OCI-LY1 (cell line): ENCODE measurements around the gene CCNH.

ENCODE experiments used
- H2AFZ ChIP-seq: fragments of 200-600 bp; sonication (generic), shearing (Covaris generic); 2 replicates; pipeline ENCODE4 v1.6.0; 2014; ENCODE audit warnings: antibody characterized with exemption, mild to moderate bottlenecking, low read length
- H3F3A ChIP-seq: fragments of 200-600 bp; sonication (generic), shearing (Covaris generic); 2 replicates; pipeline ENCODE4 v1.6.0; 2014; ENCODE audit warnings: mild to moderate bottlenecking, antibody characterized with exemption, low read length, moderate library complexity; ENCODE audit not compliant: insufficient read depth
- H3K27ac ChIP-seq: fragments of 200-600 bp; sonication (generic); 2 replicates; pipeline ENCODE4 v1.5.1; 2014; ENCODE audit warnings: low read length, mixed run types, mild to moderate bottlenecking, low read depth; ENCODE audit not compliant: poor library complexity, severe bottlenecking
- H3K27me3 ChIP-seq: fragments of 200-600 bp; sonication (generic); 2 replicates; pipeline ENCODE4 v1.6.0; 2014; ENCODE audit warnings: antibody characterized with exemption, mild to moderate bottlenecking, low read length, moderate library complexity; ENCODE audit not compliant: insufficient read depth
- H3K36me3 ChIP-seq: fragments of 200-600 bp; sonication (generic); 2 replicates; pipeline ENCODE4 v1.6.1; 2014; ENCODE audit warnings: mild to moderate bottlenecking, antibody characterized with exemption, low read length, moderate library complexity, mixed read lengths; ENCODE audit not compliant: insufficient read depth
- H3K4me1 ChIP-seq: fragments of 200-600 bp; sonication (generic); 2 replicates; pipeline ENCODE4 v1.5.1; 2014; ENCODE audit warnings: mild to moderate bottlenecking, low read length, moderate library complexity; ENCODE audit not compliant: insufficient read depth, severe bottlenecking
- H3K4me2 ChIP-seq: fragments of 200-600 bp; sonication (generic), shearing (Covaris generic); 2 replicates; pipeline ENCODE4 v1.6.1; 2014; ENCODE audit warnings: low read length
- H3K4me3 ChIP-seq: fragments of 200-600 bp; sonication (generic); 2 replicates; pipeline ENCODE4 v1.5.1; 2014; ENCODE audit warnings: low read length, low read depth, mild to moderate bottlenecking, mixed read lengths; ENCODE audit not compliant: poor library complexity, severe bottlenecking
- H3K79me2 ChIP-seq: fragments of 200-600 bp; shearing (Covaris generic); 2 replicates; pipeline ENCODE4 v1.6.1; 2016; ENCODE audit warnings: mixed run types, low read length, mixed read lengths; ENCODE audit not compliant: insufficient read depth
- H3K9ac ChIP-seq: fragments of 200-600 bp; sonication (generic), shearing (Covaris generic); 2 replicates; pipeline ENCODE4 v1.6.1; 2014; ENCODE audit warnings: mild to moderate bottlenecking, low read length, mixed read lengths
- H3K9me2 ChIP-seq: fragments of 200-600 bp; sonication (generic), shearing (Covaris generic); 2 replicates; pipeline ENCODE4 v1.6.1; 2014; ENCODE audit warnings: low read depth, mild to moderate bottlenecking, low read length, mixed read lengths
- H3K9me3 ChIP-seq: fragments of 200-600 bp; shearing (Covaris generic); 2 replicates; pipeline ENCODE4 v1.6.1; 2014; ENCODE audit warnings: low read length, mixed read lengths
- H4K20me1 ChIP-seq: fragments of 200-600 bp; sonication (generic), shearing (Covaris generic); 2 replicates; pipeline ENCODE4 v1.6.0; 2016; ENCODE audit warnings: mild to moderate bottlenecking, low read length; ENCODE audit not compliant: insufficient read depth
- EZH2 ChIP-seq: fragments of 200-600 bp; sonication (generic), shearing (Covaris generic); IDR thresholded peaks from 2 replicates; pipeline ENCODE4 v1.8.0; 2017; ENCODE audit warnings: borderline replicate concordance, mixed run types, mild to moderate bottlenecking, antibody characterized with exemption, low read length, moderate library complexity, mixed read lengths
- TF ChIP-seq, protein P1 (sequence below): fragments of 200-600 bp; sonication (generic), shearing (Covaris generic); IDR thresholded peaks from 2 replicates; pipeline ENCODE4 v1.5.1; 2017; ENCODE audit warnings: mild to moderate bottlenecking, antibody characterized with exemption, low read length, moderate library complexity, mixed read lengths

CCNH gene

DNA sequence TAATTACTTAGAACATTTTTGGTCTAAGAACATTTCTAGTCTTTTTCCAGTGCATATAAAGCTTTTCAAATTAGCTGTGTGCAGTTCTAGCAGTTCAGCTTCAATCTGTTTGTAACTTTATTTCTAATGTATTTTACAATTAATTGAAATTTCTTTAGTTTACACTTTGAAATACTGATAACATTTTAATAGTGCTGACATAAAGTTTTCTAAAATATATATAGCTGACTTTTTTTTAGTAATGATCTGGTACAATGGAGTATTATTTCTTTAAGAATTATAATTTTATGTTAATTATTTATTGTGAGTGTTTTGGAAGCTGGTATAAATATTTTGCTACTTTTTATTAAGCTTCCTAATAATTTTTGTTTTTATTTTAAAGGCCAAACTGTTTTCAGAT is 43.3 kb downstream of the CCNH start:
- Histone ChIP-seq H3K4me2 (no peak overlapping the region), H3K9ac (no peak overlapping the region), H3K4me1 (no peaks in the 10 kb centered on the region), H3K36me3 (peaks cover 30% of the 10 kb centered on the region), H3F3A (no peaks in the 10 kb centered on the region), H3K9me2 (no peaks in the 10 kb centered on the region), H4K20me1 (no peaks in the 10 kb centered on the region), H3K79me2 (no peaks in the 10 kb centered on the region), H3K4me3 (no peak overlapping the region), H3K9me3 (no peaks in the 10 kb centered on the region), H2AFZ (no peak overlapping the region), H3K27ac (no peak overlapping the region), H3K27me3 (no peaks in the 10 kb centered on the region)
- TF ChIP-seq, protein P1, sequence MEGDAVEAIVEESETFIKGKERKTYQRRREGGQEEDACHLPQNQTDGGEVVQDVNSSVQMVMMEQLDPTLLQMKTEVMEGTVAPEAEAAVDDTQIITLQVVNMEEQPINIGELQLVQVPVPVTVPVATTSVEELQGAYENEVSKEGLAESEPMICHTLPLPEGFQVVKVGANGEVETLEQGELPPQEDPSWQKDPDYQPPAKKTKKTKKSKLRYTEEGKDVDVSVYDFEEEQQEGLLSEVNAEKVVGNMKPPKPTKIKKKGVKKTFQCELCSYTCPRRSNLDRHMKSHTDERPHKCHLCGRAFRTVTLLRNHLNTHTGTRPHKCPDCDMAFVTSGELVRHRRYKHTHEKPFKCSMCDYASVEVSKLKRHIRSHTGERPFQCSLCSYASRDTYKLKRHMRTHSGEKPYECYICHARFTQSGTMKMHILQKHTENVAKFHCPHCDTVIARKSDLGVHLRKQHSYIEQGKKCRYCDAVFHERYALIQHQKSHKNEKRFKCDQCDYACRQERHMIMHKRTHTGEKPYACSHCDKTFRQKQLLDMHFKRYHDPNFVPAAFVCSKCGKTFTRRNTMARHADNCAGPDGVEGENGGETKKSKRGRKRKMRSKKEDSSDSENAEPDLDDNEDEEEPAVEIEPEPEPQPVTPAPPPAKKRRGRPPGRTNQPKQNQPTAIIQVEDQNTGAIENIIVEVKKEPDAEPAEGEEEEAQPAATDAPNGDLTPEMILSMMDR = no peak
- TF ChIP-seq EZH2 = no peak

DNA sequence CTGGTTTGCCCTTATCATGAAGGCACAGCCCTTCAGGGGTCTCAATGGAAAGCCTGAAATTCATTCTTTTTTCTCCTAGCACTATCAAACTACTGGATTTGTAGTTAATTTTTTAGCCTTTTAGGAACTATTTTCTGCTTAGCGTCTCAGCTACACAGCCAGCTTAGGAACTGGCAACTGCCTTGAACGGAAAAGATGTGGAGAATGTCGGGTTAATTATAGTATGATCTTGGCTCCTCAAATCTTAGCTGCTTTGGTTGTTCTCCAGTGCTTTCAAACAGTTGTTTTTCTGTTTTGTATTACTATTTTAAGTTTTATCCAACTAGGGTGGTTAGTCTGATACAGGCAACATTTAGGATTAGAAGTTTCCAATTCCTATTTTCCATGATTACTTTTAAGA is 44.1 kb downstream of the CCNH start:
- H3K4me3 ChIP-seq = no peak overlapping the region
- H2AFZ ChIP-seq = no peak overlapping the region
- H3K4me2 ChIP-seq = no peak overlapping the region
- no peaks in the 10 kb centered on the region for H3K4me1 ChIP-seq
- H3K36me3 ChIP-seq = peaks cover 33% of the 10 kb centered on the region
- TF ChIP-seq, protein P1 = no peak
- TF ChIP-seq EZH2 = no peak
- H3K9ac ChIP-seq = no peak overlapping the region
- no peaks in the 10 kb centered on the region for H3F3A ChIP-seq
- no peaks in the 10 kb centered on the region for H4K20me1 ChIP-seq
- no peaks in the 10 kb centered on the region for H3K79me2 ChIP-seq
- no peaks in the 10 kb centered on the region for H3K9me3 ChIP-seq
- no peaks in the 10 kb centered on the region for H3K27me3 ChIP-seq
- no peaks in the 10 kb centered on the region for H3K9me2 ChIP-seq
- H3K27ac ChIP-seq = no peak overlapping the region

DNA sequence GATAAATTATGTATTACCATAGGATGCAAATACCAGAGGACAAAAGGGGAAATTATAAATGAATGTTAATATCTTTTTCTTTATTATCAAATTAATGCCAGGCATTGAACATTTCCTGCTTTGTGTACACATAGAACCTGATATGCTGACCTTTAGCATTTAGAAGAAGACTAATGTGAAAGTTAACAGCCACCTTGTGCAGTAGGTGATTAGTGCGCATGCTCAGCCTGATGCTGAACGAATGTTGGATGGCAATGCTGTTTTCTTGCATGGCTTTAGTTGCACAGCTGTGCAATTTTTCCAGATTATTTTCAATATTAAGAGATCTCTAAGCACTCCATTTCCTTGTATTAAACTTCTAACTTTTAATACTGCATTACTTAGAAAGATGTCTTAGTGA is 45.5 kb downstream of the CCNH start:
- H3K4me2 ChIP-seq = no peak overlapping the region
- H3K4me1 ChIP-seq = no peaks in the 10 kb centered on the region
- no peaks in the 10 kb centered on the region for H3K27me3 ChIP-seq
- no peaks in the 10 kb centered on the region for H3K79me2 ChIP-seq
- H3K4me3 ChIP-seq = no peak overlapping the region
- no peak overlapping the region for H2AFZ ChIP-seq
- no peaks in the 10 kb centered on the region for H3K9me2 ChIP-seq
- no peaks in the 10 kb centered on the region for H4K20me1 ChIP-seq
- TF ChIP-seq EZH2 = no peak
- H3K27ac ChIP-seq = no peak overlapping the region
- no peaks in the 10 kb centered on the region for H3F3A ChIP-seq
- no peak overlapping the region for H3K9ac ChIP-seq
- peaks cover 23% of the 10 kb centered on the region; the same call in 1 of the 2 replicates for H3K36me3 ChIP-seq
- H3K9me3 ChIP-seq = no peaks in the 10 kb centered on the region

DNA sequence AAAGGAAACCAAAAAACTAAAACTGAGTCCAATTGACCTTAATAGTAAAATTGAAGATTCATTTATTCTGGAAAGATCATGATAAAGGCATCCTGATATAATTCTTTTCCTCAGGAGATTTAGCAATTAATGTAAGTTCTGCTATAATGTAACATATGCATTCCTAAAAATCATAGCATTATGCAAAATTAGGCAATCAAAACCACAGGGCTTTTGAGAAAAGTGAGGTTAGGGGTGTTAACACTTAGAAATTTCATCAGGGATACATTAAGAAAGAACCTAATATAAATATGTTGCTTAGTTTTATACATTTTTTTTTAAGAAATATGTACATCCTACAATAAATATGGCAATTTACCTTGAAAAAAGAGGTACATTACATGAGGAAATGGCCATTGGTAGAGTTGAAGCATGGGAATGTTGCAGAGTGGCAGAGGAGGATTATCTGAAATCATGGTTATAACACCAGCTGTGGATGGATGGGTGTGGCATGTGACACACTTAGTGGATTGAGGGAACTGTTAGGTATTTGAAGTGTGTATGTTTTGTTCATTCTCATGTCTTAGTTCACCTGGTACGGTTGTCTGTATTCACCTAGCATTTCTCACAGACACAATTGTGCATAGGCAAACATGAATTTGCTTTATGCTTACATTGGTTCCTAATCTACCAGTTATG is 51.1 kb downstream of the CCNH start:
- Histone ChIP-seq H3K79me2 (no peaks in the 10 kb centered on the region), H3K4me1 (no peaks in the 10 kb centered on the region), H3K4me2 (no peak overlapping the region), H3K27me3 (no peaks in the 10 kb centered on the region), H3K9ac (no peak overlapping the region), H4K20me1 (no peaks in the 10 kb centered on the region), H3F3A (no peaks in the 10 kb centered on the region), H3K36me3 (peaks cover 7% of the 10 kb centered on the region; the same call in 1 of the 2 replicates), H2AFZ (no peak overlapping the region), H3K9me3 (no peaks in the 10 kb centered on the region), H3K27ac (no peak overlapping the region), H3K4me3 (no peak overlapping the region), H3K9me2 (no peaks in the 10 kb centered on the region)
- TF ChIP-seq, protein P1 = no peak
- TF ChIP-seq EZH2 = no peak
